ENCODE data around the gene CHRNA10. TPM values are rescaled to one million over a fixed set of nuclear protein-coding genes. Genes with fewer than 3 reads are reported as not detected.
"Not testable (repeated sequence)": the region's sequence is repeated elsewhere in the genome, so short reads cannot be mapped to it uniquely, and the experiment has no call there.

Gene CHRNA10
- total RNA-seq, 3 donors from 2014 or later, result 1.1 to 1.7 (median 1.2) TPM

- Mint-ChIP-seq H3K9me3 (no peaks in the 10 kb centered on the region), H3K27me3 (ENCODE audit: low read depth) (no peaks in the 10 kb centered on the region), H3K4me3 (no peak overlapping the region), H3K4me1 (ENCODE audit: low read depth) (no peaks in the 10 kb centered on the region), H3K36me3 (ENCODE audit: insufficient read depth) (peaks cover 55% of the 10 kb centered on the region)
- ATAC-seq (no peak), DNase-seq (no peak)
These were observed 4.8 kb upstream of the CHRNA10 start for GRCh38 chr11:3675971-3676370.

GRCh38 chr11:3674189-3674588, 3.0 kb upstream of the CHRNA10 start:
- Mint-ChIP-seq H3K9me3 (no peaks in the 10 kb centered on the region), H3K4me3 (no peak overlapping the region), H3K36me3 (ENCODE audit: insufficient read depth) (peaks cover 55% of the 10 kb centered on the region), H3K27me3 (ENCODE audit: low read depth) (no peaks in the 10 kb centered on the region), H3K4me1 (ENCODE audit: low read depth) (no peaks in the 10 kb centered on the region)
- no peak for DNase-seq
- peak in 1 of 2 donors; percentile 33 for ATAC-seq

GRCh38 chr11:3669742-3670183, 1.4 kb downstream of the CHRNA10 start:
- H3K4me1 Mint-ChIP-seq (ENCODE audit: low read depth), result no peaks in the 10 kb centered on the region
- ATAC-seq (no peak), DNase-seq (no peak)
- H3K9me3 Mint-ChIP-seq, result no peaks in the 10 kb centered on the region
- no peak overlapping the region for H3K4me3 Mint-ChIP-seq
- H3K27me3 Mint-ChIP-seq (ENCODE audit: low read depth), result no peaks in the 10 kb centered on the region
- H3K36me3 Mint-ChIP-seq (ENCODE audit: insufficient read depth), result peaks cover 44% of the 10 kb centered on the region

- no peak for ATAC-seq
- Mint-ChIP-seq H3K36me3 (ENCODE audit: insufficient read depth) (peaks cover 45% of the 10 kb centered on the region), H3K27me3 (ENCODE audit: low read depth) (no peaks in the 10 kb centered on the region), H3K9me3 (no peaks in the 10 kb centered on the region), H3K4me3 (no peak overlapping the region), H3K4me1 (ENCODE audit: low read depth) (no peaks in the 10 kb centered on the region)
- DNase-seq, result no peak
These were observed 2.1 kb downstream of the CHRNA10 start for GRCh38 chr11:3669128-3669527.

- no peak for ATAC-seq
- no peaks in the 10 kb centered on the region for H3K9me3 Mint-ChIP-seq
- no peaks in the 10 kb centered on the region for H3K27me3 Mint-ChIP-seq (ENCODE audit: low read depth)
- no peak overlapping the region for H3K4me3 Mint-ChIP-seq
- DNase-seq, result no peak
- H3K4me1 Mint-ChIP-seq (ENCODE audit: low read depth), result no peaks in the 10 kb centered on the region
- peaks cover 39% of the 10 kb centered on the region for H3K36me3 Mint-ChIP-seq (ENCODE audit: insufficient read depth)
These were observed 3.8 kb downstream of the CHRNA10 start for GRCh38 chr11:3667149-3668035.

- Mint-ChIP-seq H3K4me1 (ENCODE audit: low read depth) (no peaks in the 10 kb centered on the region), H3K36me3 (ENCODE audit: insufficient read depth) (peaks cover 33% of the 10 kb centered on the region), H3K27me3 (ENCODE audit: low read depth) (no peaks in the 10 kb centered on the region), H3K9me3 (no peaks in the 10 kb centered on the region), H3K4me3 (no peak overlapping the region)
- DNase-seq (no peak), ATAC-seq (no peak)
These were observed 5.1 kb downstream of the CHRNA10 start for GRCh38 chr11:3666023-3666530.

- Mint-ChIP-seq H3K4me3 (no peak overlapping the region), H3K4me1 (ENCODE audit: low read depth) (no peaks in the 10 kb centered on the region), H3K9me3 (no peaks in the 10 kb centered on the region), H3K36me3 (ENCODE audit: insufficient read depth) (peaks cover 28% of the 10 kb centered on the region), H3K27me3 (ENCODE audit: low read depth) (no peaks in the 10 kb centered on the region)
- DNase-seq (no peak), ATAC-seq (no peak)
These were observed 5.7 kb downstream of the CHRNA10 start for GRCh38 chr11:3665336-3666022.

- Mint-ChIP-seq H3K4me3 (no peak overlapping the region), H3K27me3 (ENCODE audit: low read depth) (no peaks in the 10 kb centered on the region), H3K9me3 (no peaks in the 10 kb centered on the region), H3K4me1 (ENCODE audit: low read depth) (no peaks in the 10 kb centered on the region), H3K36me3 (ENCODE audit: insufficient read depth) (peaks cover 21% of the 10 kb centered on the region)
- DNase-seq (no peak), ATAC-seq (no peak)
These were observed 7.1 kb downstream of the CHRNA10 start for GRCh38 chr11:3664032-3664630.

GRCh38 chr11:3662856-3663255, 8.3 kb downstream of the CHRNA10 start:
- H3K27me3 Mint-ChIP-seq (ENCODE audit: low read depth), result peaks cover 2% of the 10 kb centered on the region
- ATAC-seq (no peak), DNase-seq (no peak)
- H3K4me1 Mint-ChIP-seq (ENCODE audit: low read depth), result no peaks in the 10 kb centered on the region
- H3K36me3 Mint-ChIP-seq (ENCODE audit: insufficient read depth), result peaks cover 19% of the 10 kb centered on the region
- H3K9me3 Mint-ChIP-seq, result no peaks in the 10 kb centered on the region
- H3K4me3 Mint-ChIP-seq, result no peak overlapping the region

GRCh38 chr11:3660960-3661359, 10.2 kb downstream of the CHRNA10 start:
- Mint-ChIP-seq H3K4me3 (no peak overlapping the region), H3K27me3 (ENCODE audit: low read depth) (peaks cover 3% of the 10 kb centered on the region), H3K4me1 (ENCODE audit: low read depth) (no peaks in the 10 kb centered on the region), H3K36me3 (ENCODE audit: insufficient read depth) (peaks cover 14% of the 10 kb centered on the region), H3K9me3 (no peaks in the 10 kb centered on the region)
- ATAC-seq, result no peak
- DNase-seq, result no peak

- H3K27me3 Mint-ChIP-seq (ENCODE audit: low read depth), result peaks cover 6% of the 10 kb centered on the region
- DNase-seq (no peak), ATAC-seq (no peak)
- H3K4me3 Mint-ChIP-seq, result no peak overlapping the region
- no peaks in the 10 kb centered on the region for H3K9me3 Mint-ChIP-seq
- H3K36me3 Mint-ChIP-seq (ENCODE audit: insufficient read depth), result peaks cover 4% of the 10 kb centered on the region
- no peaks in the 10 kb centered on the region for H3K4me1 Mint-ChIP-seq (ENCODE audit: low read depth)
These were observed 11.3 kb downstream of the CHRNA10 start for GRCh38 chr11:3659595-3660515.

- no peaks in the 10 kb centered on the region for H3K9me3 Mint-ChIP-seq
- H3K4me3 Mint-ChIP-seq, result no peak overlapping the region
- peaks cover 6% of the 10 kb centered on the region for H3K27me3 Mint-ChIP-seq (ENCODE audit: low read depth)
- no peak for DNase-seq
- ATAC-seq, result no peak
- H3K4me1 Mint-ChIP-seq (ENCODE audit: low read depth), result no peaks in the 10 kb centered on the region
- H3K36me3 Mint-ChIP-seq (ENCODE audit: insufficient read depth), result no peaks in the 10 kb centered on the region
These were observed 12.9 kb downstream of the CHRNA10 start for GRCh38 chr11:3658252-3658651.

GRCh38 chr11:3657331-3657730, 13.9 kb downstream of the CHRNA10 start:
- not testable (repeated sequence) for H3K4me1 Mint-ChIP-seq (ENCODE audit: low read depth); H3K4me3 Mint-ChIP-seq; H3K9me3 Mint-ChIP-seq; H3K36me3 Mint-ChIP-seq (ENCODE audit: insufficient read depth); ATAC-seq; H3K27me3 Mint-ChIP-seq (ENCODE audit: low read depth); DNase-seq

- peaks cover 10% of the 10 kb centered on the region for H3K27me3 Mint-ChIP-seq (ENCODE audit: low read depth)
- no peak for ATAC-seq
- no peaks in the 10 kb centered on the region for H3K4me1 Mint-ChIP-seq (ENCODE audit: low read depth)
- H3K9me3 Mint-ChIP-seq, result no peaks in the 10 kb centered on the region
- H3K36me3 Mint-ChIP-seq (ENCODE audit: insufficient read depth), result no peaks in the 10 kb centered on the region
- no peak for DNase-seq
- H3K4me3 Mint-ChIP-seq, result no peak overlapping the region
These were observed 15.6 kb downstream of the CHRNA10 start for GRCh38 chr11:3655547-3655946.

Data from activated T-cell treated with anti-CD3 and anti-CD28 coated beads, Interleukin-2, amount 50 U/mL, for 4 hours (primary cell).